HG03045 (cell line): ENCODE measurements around the gene MST1R.
"Not testable (repeated sequence)": the region's sequence is repeated elsewhere in the genome, so short reads cannot be mapped to it uniquely, and the experiment has no call there.

ENCODE experiments used
- ATAC-seq: cut with Tn5 transposase; IDR thresholded peaks from one replicate; pipeline ENCODE4 v1.9.1; 2021; ENCODE audit warnings: mild to moderate bottlenecking, moderate library complexity; ENCODE audit not compliant: unreplicated experiment

The MST1R gene

GRCh38 chr3:49912881-49913281 lies 9.2 kb upstream of the MST1R start:
- ATAC-seq, result no peak

GRCh38 chr3:49911611-49912010 lies 7.9 kb upstream of the MST1R start:
- ATAC-seq, result no peak

GRCh38 chr3:49911124-49911420 lies 7.4 kb upstream of the MST1R start:
- no peak for ATAC-seq

- ATAC-seq, result no peak
Measured at GRCh38 chr3:49910409-49911123, 6.9 kb upstream of the MST1R start.

- ATAC-seq, result no peak
Measured at GRCh38 chr3:49908373-49909199, 4.9 kb upstream of the MST1R start.

GRCh38 chr3:49906073-49906743 lies 2.5 kb upstream of the MST1R start:
- no peak for ATAC-seq

- not testable (repeated sequence) for ATAC-seq
Measured at GRCh38 chr3:49904448-49904847, 775 bp upstream of the MST1R start.

GRCh38 chr3:49902511-49903345 lies 945 bp downstream of the MST1R start:
- no peak for ATAC-seq

- no peak for ATAC-seq
Measured at GRCh38 chr3:49901366-49902339, 2.0 kb downstream of the MST1R start.

GRCh38 chr3:49900491-49901153 lies 3.1 kb downstream of the MST1R start:
- no peak for ATAC-seq

GRCh38 chr3:49899815-49900214 lies 3.9 kb downstream of the MST1R start:
- ATAC-seq, result no peak

GRCh38 chr3:49898991-49899390 lies 4.7 kb downstream of the MST1R start:
- ATAC-seq, result no peak

- ATAC-seq, result no peak
Measured at GRCh38 chr3:49896345-49896744, 7.3 kb downstream of the MST1R start.

- ATAC-seq, result no peak
Measured at GRCh38 chr3:49895791-49896190, 7.9 kb downstream of the MST1R start.

GRCh38 chr3:49889296-49889695 lies 14.4 kb downstream of the MST1R start:
- ATAC-seq, result no peak

- ATAC-seq, result no peak
Measured at GRCh38 chr3:49886922-49887265, 16.8 kb downstream of the MST1R start.

GRCh38 chr3:49883998-49884397 lies 19.7 kb downstream of the MST1R start:
- no peak for ATAC-seq

GRCh38 chr3:49882166-49882565 lies 21.5 kb downstream of the MST1R start:
- ATAC-seq, result no peak

- no peak for ATAC-seq
Measured at GRCh38 chr3:49880581-49881315, 22.9 kb downstream of the MST1R start.
